ENCODE measurements around the gene HLA-DMA.

- TF ChIP-seq, protein P1, sequence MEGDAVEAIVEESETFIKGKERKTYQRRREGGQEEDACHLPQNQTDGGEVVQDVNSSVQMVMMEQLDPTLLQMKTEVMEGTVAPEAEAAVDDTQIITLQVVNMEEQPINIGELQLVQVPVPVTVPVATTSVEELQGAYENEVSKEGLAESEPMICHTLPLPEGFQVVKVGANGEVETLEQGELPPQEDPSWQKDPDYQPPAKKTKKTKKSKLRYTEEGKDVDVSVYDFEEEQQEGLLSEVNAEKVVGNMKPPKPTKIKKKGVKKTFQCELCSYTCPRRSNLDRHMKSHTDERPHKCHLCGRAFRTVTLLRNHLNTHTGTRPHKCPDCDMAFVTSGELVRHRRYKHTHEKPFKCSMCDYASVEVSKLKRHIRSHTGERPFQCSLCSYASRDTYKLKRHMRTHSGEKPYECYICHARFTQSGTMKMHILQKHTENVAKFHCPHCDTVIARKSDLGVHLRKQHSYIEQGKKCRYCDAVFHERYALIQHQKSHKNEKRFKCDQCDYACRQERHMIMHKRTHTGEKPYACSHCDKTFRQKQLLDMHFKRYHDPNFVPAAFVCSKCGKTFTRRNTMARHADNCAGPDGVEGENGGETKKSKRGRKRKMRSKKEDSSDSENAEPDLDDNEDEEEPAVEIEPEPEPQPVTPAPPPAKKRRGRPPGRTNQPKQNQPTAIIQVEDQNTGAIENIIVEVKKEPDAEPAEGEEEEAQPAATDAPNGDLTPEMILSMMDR (IDR thresholded peaks at IDR 0.05) = no peak
- TF ChIP-seq POLR2A (IDR thresholded peaks at IDR 0.05) = no peak
Observed at GRCh38 chr6:32946893-32947292, 6.0 kb downstream of the HLA-DMA start.

Measured in thyroid gland (tissue), 4 donors.